HK-2 (cell line): ENCODE measurements around the gene ZMPSTE24.
"Not testable (repeated sequence)": the region's sequence is repeated elsewhere in the genome, so short reads cannot be mapped to it uniquely, and the experiment has no call there.

Experiments used
- DNase-seq: peaks from one replicate; pipeline ENCODE4 v3.0.0-alpha.2; 2018; ENCODE audit not compliant: unreplicated experiment

ZMPSTE24 gene

DNA sequence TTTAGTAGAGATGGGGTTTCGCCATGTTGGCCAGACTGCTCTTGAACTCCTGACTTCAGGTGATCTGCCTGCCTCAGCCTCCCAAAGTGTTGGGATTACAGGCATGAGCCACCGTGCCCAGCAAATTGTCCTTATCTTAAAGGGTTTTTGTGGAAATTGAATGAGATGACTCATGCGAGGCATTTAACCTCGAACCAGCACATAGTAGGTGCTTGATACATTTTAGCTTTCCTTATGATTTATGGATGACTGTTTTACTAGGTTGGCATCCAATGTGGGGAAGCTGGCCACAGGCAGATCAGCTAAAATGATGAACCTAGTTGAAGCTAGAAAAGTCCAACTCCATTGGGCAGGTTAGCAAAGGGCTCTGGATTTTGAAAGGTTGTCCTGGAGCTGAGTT, 60.4 kb downstream of the ZMPSTE24 start:
- DNase-seq: no peak

DNA sequence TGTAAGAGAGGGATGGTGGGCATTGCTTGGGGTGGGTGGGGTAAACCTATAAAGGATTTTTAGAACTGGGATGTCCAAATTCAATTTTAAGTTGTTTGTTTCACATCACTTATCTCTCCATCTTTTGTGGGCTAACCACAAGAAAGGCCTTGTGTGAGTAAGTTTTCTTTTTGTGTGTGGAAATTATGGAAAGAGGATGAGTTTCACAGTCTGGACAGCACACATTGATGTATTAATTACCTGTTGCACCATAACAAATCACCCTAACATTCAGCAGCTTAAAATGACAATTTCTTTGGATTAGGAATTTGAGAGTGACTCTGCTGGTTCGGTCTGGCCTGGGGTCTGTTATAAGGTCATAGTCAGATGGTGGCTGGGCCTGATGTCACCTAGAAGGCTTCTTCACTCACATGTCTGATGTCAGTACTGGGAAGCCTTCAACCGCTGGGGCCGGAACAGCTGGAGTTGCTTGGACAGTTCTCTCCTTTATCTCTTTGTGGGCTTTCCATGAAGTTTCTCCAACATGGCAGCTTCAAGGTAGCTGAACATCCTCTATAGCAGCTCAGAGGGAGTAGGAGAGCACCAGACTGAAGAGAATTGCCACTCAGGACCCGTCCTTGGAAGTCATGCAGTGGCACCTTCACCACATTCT, 61.1 kb downstream of the ZMPSTE24 start:
- no peak for DNase-seq

DNA sequence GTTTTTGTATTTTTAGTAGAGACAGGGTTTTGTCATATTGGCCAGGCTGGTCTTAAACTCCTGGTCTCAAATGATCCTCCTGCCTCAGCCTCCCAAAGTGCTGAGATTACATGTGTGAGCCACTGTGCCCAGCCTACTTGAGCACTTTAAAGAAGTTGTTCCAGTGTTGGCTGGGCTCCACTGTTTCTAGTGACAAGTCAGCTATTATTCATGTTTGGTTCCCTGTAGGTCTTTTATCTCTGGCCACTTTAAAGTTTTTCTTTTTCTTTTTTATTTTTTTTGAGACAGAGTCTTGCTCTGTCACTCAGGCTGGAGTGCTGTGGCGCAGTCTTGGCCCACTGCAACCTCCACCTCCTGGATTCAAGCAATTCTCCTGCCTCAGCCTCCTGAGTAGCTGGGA, 73.4 kb downstream of the ZMPSTE24 start:
- DNase-seq: not testable (repeated sequence)

DNA sequence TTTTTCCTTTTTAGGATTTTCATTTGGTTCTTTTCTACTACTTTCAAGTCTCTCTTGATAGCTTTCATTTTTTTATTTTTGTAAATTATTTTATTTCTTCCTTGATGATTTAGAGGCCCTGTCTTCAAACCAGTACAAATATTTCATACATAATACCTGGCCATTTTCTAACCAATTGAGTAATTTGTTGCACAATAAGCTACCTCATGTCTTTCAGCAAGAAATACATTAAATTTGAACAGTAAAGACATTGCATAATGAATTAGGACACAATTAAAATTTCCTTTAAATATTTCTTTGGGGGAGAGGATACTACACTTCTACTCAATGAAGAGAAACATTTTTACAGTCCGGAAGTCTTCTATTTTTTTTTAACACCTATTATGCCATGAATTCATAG, 74.7 kb downstream of the ZMPSTE24 start:
- DNase-seq: no peak

DNA sequence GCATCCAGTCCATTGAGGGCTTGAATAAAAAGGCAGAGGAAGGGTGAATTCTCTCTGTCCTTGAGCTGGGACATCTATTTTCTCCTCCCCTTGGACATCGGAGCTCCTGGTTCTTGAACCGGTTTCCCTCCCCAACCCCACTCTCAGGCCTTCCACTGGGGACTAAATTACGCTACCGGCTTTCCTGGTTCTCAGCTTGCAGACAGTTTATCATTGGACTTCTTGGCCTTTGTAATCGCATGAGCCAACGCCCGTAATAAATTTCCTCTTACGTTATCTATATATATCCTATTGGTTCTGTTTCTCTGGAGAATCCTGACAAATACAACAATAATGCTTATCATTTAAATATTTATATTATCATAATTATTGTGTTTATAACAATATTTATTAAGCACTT, 79.4 kb downstream of the ZMPSTE24 start:
- no peak for DNase-seq

DNA sequence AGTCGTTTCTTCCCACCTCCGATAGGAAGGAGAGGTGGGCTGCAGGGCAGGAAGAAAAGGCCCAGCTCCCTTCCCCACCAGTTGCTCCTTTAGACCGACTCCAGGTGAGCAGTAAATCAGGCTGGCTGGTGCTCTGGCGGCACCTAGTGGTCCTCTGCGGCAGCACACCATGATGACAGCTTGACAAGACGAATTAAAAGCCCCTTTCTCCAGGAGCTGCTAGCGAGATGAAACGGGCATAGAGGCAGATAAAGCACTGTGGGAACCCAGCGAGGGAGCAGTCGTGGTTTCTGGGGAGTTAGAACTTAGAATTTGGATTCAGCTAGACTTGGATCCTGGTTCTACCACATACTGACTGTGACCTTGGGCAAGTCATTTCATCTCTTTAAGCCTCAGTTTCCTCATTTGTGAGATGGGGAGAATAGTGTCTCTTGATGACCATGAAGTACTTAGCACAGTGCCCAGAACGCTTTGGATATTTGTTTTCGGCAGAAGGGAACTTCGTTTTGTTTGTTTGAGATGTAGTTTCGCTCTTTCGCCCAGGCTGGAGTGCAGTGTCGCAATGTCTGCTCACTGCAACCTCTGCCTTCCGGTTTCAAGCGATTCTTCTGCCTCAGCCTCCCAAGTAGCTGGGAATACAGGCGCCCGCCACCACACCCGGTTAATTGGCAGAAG, 80.8 kb downstream of the ZMPSTE24 start:
- peak; percentile 88 for DNase-seq

DNA sequence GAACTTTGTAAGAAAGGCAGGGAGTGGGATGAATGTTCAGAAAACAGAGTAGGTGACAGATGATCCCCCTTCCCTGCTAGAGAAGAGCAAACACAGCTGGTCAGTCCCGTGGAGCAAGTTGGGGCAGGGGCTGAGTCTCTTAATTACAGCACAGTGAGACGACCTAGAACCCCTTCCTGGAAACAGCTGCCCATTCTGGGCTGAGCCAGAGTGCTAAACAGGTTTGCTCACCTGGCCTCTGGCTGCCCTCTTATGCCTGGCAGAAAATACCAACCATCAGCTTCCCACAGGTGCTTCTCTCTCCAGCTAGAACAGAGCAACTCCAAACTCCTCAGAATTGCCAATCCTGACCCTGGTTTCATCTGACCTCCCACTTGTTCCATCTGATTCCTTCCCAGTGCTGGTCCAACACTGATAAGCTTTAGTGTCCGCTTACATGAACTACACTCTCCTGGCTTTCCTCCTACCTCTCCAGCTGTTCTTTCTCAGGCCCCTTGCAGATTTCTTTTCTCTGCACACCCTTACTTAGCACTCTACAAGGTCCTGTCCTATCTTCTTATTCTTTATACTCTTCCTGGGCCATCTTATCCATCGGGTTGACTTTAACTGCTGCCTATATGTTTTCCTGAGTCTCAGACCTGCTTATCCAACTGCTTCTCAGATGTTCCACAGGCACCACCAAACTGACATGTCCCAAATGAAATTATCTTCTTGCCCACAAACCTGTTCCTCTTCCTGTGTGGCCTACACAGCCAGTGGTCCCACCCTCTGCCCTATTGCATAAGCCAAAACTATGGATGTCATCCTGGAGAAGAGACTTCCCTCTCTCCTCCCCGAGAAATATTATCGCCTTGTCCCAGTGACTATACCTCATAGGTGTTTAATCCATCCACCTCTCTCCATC, 81.6 kb downstream of the ZMPSTE24 start:
- DNase-seq: no peak

DNA sequence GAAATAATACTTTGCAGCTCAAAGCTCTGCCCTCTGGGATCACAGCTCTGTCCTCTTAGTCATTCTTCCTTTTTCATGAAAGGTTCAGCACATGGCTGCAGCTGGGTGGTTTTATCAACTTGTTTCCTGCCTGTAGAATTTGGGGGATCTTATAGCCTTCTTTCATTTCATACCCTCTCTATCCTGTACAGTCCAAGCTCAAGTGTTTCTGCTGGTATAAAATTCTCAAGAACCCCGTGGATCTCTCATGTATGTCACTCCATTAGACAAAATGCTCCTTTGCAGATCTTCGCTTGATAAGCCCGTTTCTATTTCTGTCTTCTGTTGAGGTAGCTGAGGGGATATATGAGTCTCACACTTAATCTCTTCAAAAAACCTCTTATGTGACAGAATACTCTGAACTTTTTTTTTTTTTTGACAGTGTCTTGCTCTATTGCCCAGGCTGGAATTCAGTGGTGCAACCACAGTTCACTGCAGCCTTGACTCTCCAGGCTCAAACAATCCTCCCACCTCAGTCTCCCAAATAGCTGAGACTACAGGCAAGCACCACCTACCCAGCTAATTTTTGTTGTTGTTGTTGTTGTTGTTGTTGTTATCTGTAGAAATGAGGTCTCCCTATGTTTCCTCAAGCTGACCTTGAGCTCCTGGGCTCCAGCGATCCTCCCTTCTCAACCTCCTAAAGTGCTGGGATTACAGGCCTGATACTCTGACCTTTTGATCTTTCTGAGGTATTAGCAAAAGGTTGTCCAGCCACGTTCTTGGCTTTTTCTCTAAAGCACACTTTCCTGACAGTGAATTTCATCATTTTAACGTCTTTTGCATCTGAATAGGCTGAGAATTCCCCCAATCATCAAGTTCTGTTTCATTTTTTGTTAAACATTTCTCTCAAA, 83.7 kb downstream of the ZMPSTE24 start:
- DNase-seq: no peak

DNA sequence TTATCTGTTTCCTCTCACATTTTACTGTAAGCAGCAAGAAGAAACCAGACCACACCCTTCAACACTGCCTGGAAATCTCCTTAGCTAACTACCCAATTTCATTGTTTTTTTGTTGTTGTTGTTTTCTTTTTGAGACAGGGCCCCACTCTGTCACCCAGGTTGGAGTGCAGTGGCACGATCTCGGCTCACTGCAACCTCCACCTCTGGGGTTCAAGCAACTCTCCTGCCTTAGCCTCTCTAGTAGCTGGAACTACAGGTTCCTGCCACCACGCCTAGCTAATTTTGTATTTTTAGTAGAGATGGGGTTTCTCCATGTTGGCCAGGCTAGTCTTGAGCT, 84.3 kb downstream of the ZMPSTE24 start:
- not testable (repeated sequence) for DNase-seq
